SU-DHL-6 (cell line): ENCODE results near the gene NSMCE4A.

ENCODE experiments used
- CTCF ChIP-seq: fragments of 200-600 bp; sonication (generic); IDR thresholded peaks from one replicate; pipeline ENCODE4 v1.5.1; 2017; ENCODE audit warnings: antibody characterized with exemption, mild to moderate bottlenecking, low read length, moderate library complexity; ENCODE audit not compliant: insufficient read depth, poor library complexity, severe bottlenecking
- EZH2phosphoT487 ChIP-seq: fragments of 200-600 bp; sonication (generic), shearing (Covaris generic); conservative IDR thresholded peaks from 2 replicates; pipeline ENCODE4 v1.6.1; 2018; ENCODE audit warnings: mild to moderate bottlenecking, antibody characterized with exemption, low read length, moderate library complexity, mixed read lengths

GRCh38 chr10:122010405-122011050 is 35.5 kb upstream of the NSMCE4A start:
- TF ChIP-seq CTCF (no peak), EZH2phosphoT487 (no peak)
